BE2C (cell line): ENCODE data around the gene RNF144A.

Source experiments
- DNase-seq: peaks from one replicate; pipeline ENCODE4 v3.0.0-alpha.2; 2020
- H3K27me3 ChIP-seq: fragments of 250-450 bp; sonication (Bioruptor Pico); 2 replicates; pipeline ENCODE4 v1.5.1; 2020; ENCODE audit warnings: mild to moderate bottlenecking
- H3K36me3 ChIP-seq: fragments of 250-450 bp; sonication (Bioruptor Pico); 2 replicates; pipeline ENCODE4 v1.5.1; 2020; ENCODE audit warnings: mild to moderate bottlenecking
- H3K4me1 ChIP-seq: fragments of 250-450 bp; sonication (Bioruptor Pico); 2 replicates; pipeline ENCODE4 v1.5.1; 2020
- H3K4me3 ChIP-seq: 2 replicates; pipeline ENCODE4 v1.5.1; 2011; ENCODE audit warnings: low read depth, low read length
- H3K9me3 ChIP-seq: fragments of 250-450 bp; sonication (Bioruptor Pico); 2 replicates; pipeline ENCODE4 v1.5.1; 2020
- CTCF ChIP-seq: IDR thresholded peaks from 2 replicates; pipeline ENCODE4 v1.5.1; 2012; ENCODE audit warnings: mild to moderate bottlenecking, low read depth, low read length

RNF144A gene

GRCh38 chr2:6972067-6972710, 55.0 kb downstream of the RNF144A start:
- Histone ChIP-seq H3K4me1 (no peaks in the 10 kb centered on the region), H3K36me3 (peaks cover 9% of the 10 kb centered on the region), H3K9me3 (no peaks in the 10 kb centered on the region), H3K27me3 (no peaks in the 10 kb centered on the region), H3K4me3 (no peak overlapping the region)
- DNase-seq, result no peak
- no peak for TF ChIP-seq CTCF

- no peaks in the 10 kb centered on the region for H3K9me3 ChIP-seq
- H3K27me3 ChIP-seq, result no peaks in the 10 kb centered on the region
- no peak for DNase-seq
- H3K36me3 ChIP-seq, result peaks cover 9% of the 10 kb centered on the region
- TF ChIP-seq CTCF, result no peak
- H3K4me1 ChIP-seq, result no peaks in the 10 kb centered on the region
- no peak overlapping the region for H3K4me3 ChIP-seq
Observed at GRCh38 chr2:6973895-6974545, 56.8 kb downstream of the RNF144A start.

GRCh38 chr2:6975988-6976387, 58.8 kb downstream of the RNF144A start:
- H3K4me1 ChIP-seq, result no peaks in the 10 kb centered on the region
- TF ChIP-seq CTCF, result no peak

GRCh38 chr2:6977113-6977741, 60.0 kb downstream of the RNF144A start:
- Histone ChIP-seq H3K9me3 (no peaks in the 10 kb centered on the region), H3K4me3 (no peak overlapping the region), H3K36me3 (peaks cover 7% of the 10 kb centered on the region), H3K27me3 (no peaks in the 10 kb centered on the region), H3K4me1 (no peaks in the 10 kb centered on the region)
- DNase-seq, result no peak
- TF ChIP-seq CTCF, result no peak

More at GRCh38 chr2:6975988-6976387, 58.8 kb downstream of the RNF144A start:
- Histone ChIP-seq H3K4me3 (no peak overlapping the region), H3K27me3 (no peaks in the 10 kb centered on the region), H3K36me3 (peaks cover 4% of the 10 kb centered on the region; the same call in 1 of the 2 replicates), H3K9me3 (no peaks in the 10 kb centered on the region)
- DNase-seq, result no peak

GRCh38 chr2:6977786-6978185, 60.6 kb downstream of the RNF144A start:
- H3K36me3 ChIP-seq, result peaks cover 7% of the 10 kb centered on the region
- no peak for DNase-seq
- no peak overlapping the region for H3K4me3 ChIP-seq
- no peak for TF ChIP-seq CTCF
- no peaks in the 10 kb centered on the region for H3K27me3 ChIP-seq
- no peaks in the 10 kb centered on the region for H3K9me3 ChIP-seq
- H3K4me1 ChIP-seq, result peaks cover under 1% of the 10 kb centered on the region; the same call in 1 of the 2 replicates

GRCh38 chr2:6978991-6979390, 61.8 kb downstream of the RNF144A start:
- Histone ChIP-seq H3K4me1 (peaks cover 5% of the 10 kb centered on the region; the same call in 1 of the 2 replicates), H3K27me3 (no peaks in the 10 kb centered on the region), H3K9me3 (no peaks in the 10 kb centered on the region), H3K4me3 (no peak overlapping the region), H3K36me3 (peaks cover 7% of the 10 kb centered on the region)
- no peak for DNase-seq
- TF ChIP-seq CTCF, result no peak
